ENCODE measurements around the gene HLA-DMB. TPM values are rescaled to one million over a fixed set of nuclear protein-coding genes. Genes with fewer than 3 reads are reported as not detected.
A peak's percentile ranks its signal among the peaks of the same experiment; 100 is the strongest.

Gene HLA-DMB
- total and polyA plus RNA-seq, 10 of the 15 experiments (the other 5 are each of a cell fraction or from before 2014, with no cell fraction given) = 114 to 173 (median 150) TPM

DNA sequence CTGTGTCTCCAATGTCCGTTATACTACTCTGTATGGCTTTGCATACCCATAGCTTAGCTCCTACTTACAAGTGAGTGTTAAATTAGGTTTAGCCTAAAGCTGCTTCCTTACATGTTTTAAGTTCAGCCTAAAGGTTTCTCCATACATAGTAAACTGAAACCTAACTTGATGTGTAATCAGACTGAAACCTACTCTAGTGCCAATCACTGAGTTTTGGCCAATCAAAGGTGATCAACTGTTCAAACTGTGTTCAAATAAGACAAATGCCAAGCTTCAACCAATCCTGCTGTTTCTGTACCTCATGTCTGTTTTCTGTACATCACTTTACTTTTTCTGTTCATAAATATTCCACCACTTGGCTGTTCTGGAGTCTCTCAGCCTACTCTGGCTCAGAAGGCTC is 48.5 kb upstream of the HLA-DMB start:
- Histone ChIP-seq H2AFZ (ENCODE audit: control insufficient read depth, low read depth, low read length) (no peak overlapping the region), H4K20me1 (ENCODE audit: control insufficient read depth, insufficient read depth) (no peaks in the 10 kb centered on the region), H3K36me3 (ENCODE audit: control insufficient read depth in 2 of 2, insufficient read depth in 2 of 2, low read length in 1 of 2) (no peaks in the 10 kb centered on the region), H3K9ac (ENCODE audit: control insufficient read depth, insufficient read depth, low read length) (no peak overlapping the region), H3K4me1 (ENCODE audit: control insufficient read depth, insufficient read depth, low read length) (peaks cover 7% of the 10 kb centered on the region; the same call in 1 of the 2 replicates), H3K27me3 (replicated peaks in 1 of 2; ENCODE audit: control insufficient read depth in 2 of 2, insufficient read depth in 2 of 2, low read length in 1 of 2) (no peaks in the 10 kb centered on the region), H3K79me2 (ENCODE audit: control insufficient read depth, insufficient read depth, low read length) (no peaks in the 10 kb centered on the region), H3K4me3 (no peak overlapping the region), H3K9me3 (replicated peaks; ENCODE audit: control insufficient read depth, insufficient read depth, low read length) (no peaks in the 10 kb centered on the region), H3K4me2 (ENCODE audit: control insufficient read depth, insufficient read depth) (no peak overlapping the region), H3K27ac (ENCODE audit: control insufficient read depth, insufficient read depth) (no peak overlapping the region)
- TF ChIP-seq, protein P1, sequence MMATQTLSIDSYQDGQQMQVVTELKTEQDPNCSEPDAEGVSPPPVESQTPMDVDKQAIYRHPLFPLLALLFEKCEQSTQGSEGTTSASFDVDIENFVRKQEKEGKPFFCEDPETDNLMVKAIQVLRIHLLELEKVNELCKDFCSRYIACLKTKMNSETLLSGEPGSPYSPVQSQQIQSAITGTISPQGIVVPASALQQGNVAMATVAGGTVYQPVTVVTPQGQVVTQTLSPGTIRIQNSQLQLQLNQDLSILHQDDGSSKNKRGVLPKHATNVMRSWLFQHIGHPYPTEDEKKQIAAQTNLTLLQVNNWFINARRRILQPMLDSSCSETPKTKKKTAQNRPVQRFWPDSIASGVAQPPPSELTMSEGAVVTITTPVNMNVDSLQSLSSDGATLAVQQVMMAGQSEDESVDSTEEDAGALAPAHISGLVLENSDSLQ (IDR thresholded peaks at IDR 0.05) = peak; percentile 92
- TF ChIP-seq, protein P2, sequence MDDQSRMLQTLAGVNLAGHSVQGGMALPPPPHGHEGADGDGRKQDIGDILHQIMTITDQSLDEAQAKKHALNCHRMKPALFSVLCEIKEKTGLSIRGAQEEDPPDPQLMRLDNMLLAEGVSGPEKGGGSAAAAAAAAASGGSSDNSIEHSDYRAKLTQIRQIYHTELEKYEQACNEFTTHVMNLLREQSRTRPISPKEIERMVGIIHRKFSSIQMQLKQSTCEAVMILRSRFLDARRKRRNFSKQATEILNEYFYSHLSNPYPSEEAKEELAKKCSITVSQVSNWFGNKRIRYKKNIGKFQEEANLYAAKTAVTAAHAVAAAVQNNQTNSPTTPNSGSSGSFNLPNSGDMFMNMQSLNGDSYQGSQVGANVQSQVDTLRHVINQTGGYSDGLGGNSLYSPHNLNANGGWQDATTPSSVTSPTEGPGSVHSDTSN (IDR thresholded peaks at IDR 0.05; ENCODE audit: insufficient replicate concordance, low read depth, low read length) = peak; percentile 32
- TF ChIP-seq SPI1 (IDR thresholded peaks at IDR 0.05; ENCODE audit: borderline replicate concordance, insufficient read depth, low read depth, low read length) = no peak
- RAD21 ChIA-PET (ENCODE audit: unreplicated experiment) = interaction anchor here (0.7 to 8.0 kb wide), 4 partner anchors 28 to 121 kb away, joined by 3 to 104 read pairs (median 8); no protein-coding TSS in a partner anchor
- POLR2A ChIA-PET = interaction anchor here (1.2 to 1.6 kb wide), 2 partner anchors 12 to 56 kb away, joined by 4 read pairs; no protein-coding TSS in a partner anchor
- WGBS (ENCODE audit: insufficient coverage, insufficient replicate concordance, low lambda C conversion rate, missing lambda C conversion rate) = 71% methylated on average over 1 of the region's 1 CpG
- DNase-seq (ENCODE audit: low read depth, low spot score) (no peak), FAIRE-seq (no peak), ATAC-seq (peak; percentile 20; the same call in 1 of the 3 replicates)
- intact Hi-C loops (cut with micrococcal nuclease; ENCODE audit: unreplicated experiment) (no loop called here), in situ Hi-C loops (cut with MboI) (loop anchor here (5.0 kb wide), 1 partner anchor 102 kb away; no protein-coding TSS in a partner anchor)
- no TSS peak for BruUV-seq (replicated peaks)
- CTCF ChIA-PET = interaction anchor here (0.8 to 9.2 kb wide), 13 partner anchors 9 to 160 kb away, joined by 3 to 367 read pairs (median 7); partner anchors contain the start of genes BRD2, HLA-DMA and HLA-DMB
- SMC1A ChIA-PET (ENCODE audit: uncharacterized antibody, unreplicated experiment) = interaction anchor here (1.0 to 7.7 kb wide), 15 partner anchors 10 to 183 kb away, joined by 3 to 99 read pairs (median 3); partner anchors contain the start of gene TAP2

All from GM12878 (cell line).